Peyer's patch (tissue), 4 donors: ENCODE measurements around the gene BCAS3. TPM values are rescaled to one million over a fixed set of nuclear protein-coding genes. Genes with fewer than 3 reads are reported as not detected.

ENCODE experiments used
- DNase-seq, 3 donors: peaks; one replicate each; pipeline ENCODE4 v3.0.0-alpha.2; 2017 to 2019
- H3K27ac ChIP-seq, 4 donors: fragments of 200-600 bp; sonication (generic); one replicate each; pipeline ENCODE4 v1.5.1; 2016 to 2019
- H3K27me3 ChIP-seq, 2 donors: fragments of 200-600 bp; sonication (generic); one replicate each; pipeline ENCODE4 v1.5.1; 2019
- H3K36me3 ChIP-seq, 3 donors: fragments of 200-600 bp; sonication (generic); one replicate each; pipeline ENCODE4 v1.5.1; 2016 to 2019
- H3K4me1 ChIP-seq, 4 donors: fragments of 200-600 bp; sonication (generic); one replicate each; pipeline ENCODE4 v1.5.1; 2016 to 2019
- H3K4me3 ChIP-seq, 4 donors: fragments of 200-600 bp; sonication (generic); 1 replicate in 3 of 4; 2 replicates in 1 of 4; pipeline ENCODE4 v1.5.1; 2016 to 2019; ENCODE audit warnings: mild to moderate bottlenecking in 1 of 4
- H3K9me3 ChIP-seq, 4 donors: fragments of 200-600 bp; sonication (generic); one replicate each; pipeline ENCODE4 v1.5.1; 2016 to 2019; ENCODE audit warnings: mild to moderate bottlenecking in 1 of 4
- CTCF ChIP-seq, 6 experiments: fragments of 450-650 bp in 4 of 6; fragments of 200-600 bp in 2 of 6; sonication (generic) in 1 of 6; IDR thresholded peaks; one replicate each; pipeline ENCODE4 v1.5.1; 2017 to 2019; ENCODE audit warnings: antibody characterized with exemption in 6 of 6, mild to moderate bottlenecking in 3 of 6, moderate library complexity in 1 of 6
- POLR2A ChIP-seq, 2 donors: fragments of 450-650 bp; IDR thresholded peaks; one replicate each; pipeline ENCODE4 v1.5.1; 2017; ENCODE audit warnings: antibody characterized with exemption in 2 of 2, mild to moderate bottlenecking in 2 of 2, moderate library complexity in 2 of 2
- total RNA-seq, 4 donors: library from RNA; depleted of rRNA; stranded (reverse); fragments of >200 nt; gene quantifications; one replicate each; pipeline ENCODE4 v1.1.0, GENCODE V29; 2016

Gene BCAS3
- total RNA-seq, 4 donors from 2014 or later: 25.7 to 109 (median 57.1) TPM

GRCh38 chr17:60738287-60738686 is 60.6 kb downstream of the BCAS3 start:
- TF ChIP-seq CTCF (IDR thresholded peaks at IDR 0.05): no peak
- Histone ChIP-seq H3K4me3 (no peak overlapping the region), H3K4me1 (no peaks in the 10 kb centered on the region), H3K36me3 (no peaks in the 10 kb centered on the region), H3K27me3 (no peaks in the 10 kb centered on the region), H3K9me3 (no peaks in the 10 kb centered on the region), H3K27ac (no peak overlapping the region)
- DNase-seq: no peak

GRCh38 chr17:60740584-60740983 is 62.9 kb downstream of the BCAS3 start:
- no peak for TF ChIP-seq CTCF (IDR thresholded peaks at IDR 0.05)
- no peak for TF ChIP-seq POLR2A (IDR thresholded peaks at IDR 0.05)

GRCh38 chr17:60741031-60741430 is 63.4 kb downstream of the BCAS3 start:
- TF ChIP-seq POLR2A (IDR thresholded peaks at IDR 0.05): no peak
- TF ChIP-seq CTCF (IDR thresholded peaks at IDR 0.05): no peak
- Histone ChIP-seq H3K4me3 (no peak overlapping the region), H3K4me1 (no peaks in the 10 kb centered on the region), H3K27me3 (no peaks in the 10 kb centered on the region), H3K27ac (no peak overlapping the region), H3K9me3 (no peaks in the 10 kb centered on the region), H3K36me3 (no peaks in the 10 kb centered on the region)
- DNase-seq: no peak

More at GRCh38 chr17:60740584-60740983, 62.9 kb downstream of the BCAS3 start:
- Histone ChIP-seq H3K4me3 (no peak overlapping the region), H3K36me3 (no peaks in the 10 kb centered on the region), H3K27ac (no peak overlapping the region), H3K4me1 (no peaks in the 10 kb centered on the region), H3K27me3 (no peaks in the 10 kb centered on the region), H3K9me3 (no peaks in the 10 kb centered on the region)
- DNase-seq: no peak

- Histone ChIP-seq H3K4me1 (no peaks in the 10 kb centered on the region), H3K36me3 (no peaks in the 10 kb centered on the region), H3K9me3 (no peaks in the 10 kb centered on the region), H3K27ac (no peak overlapping the region), H3K27me3 (no peaks in the 10 kb centered on the region), H3K4me3 (no peak overlapping the region)
- TF ChIP-seq CTCF (IDR thresholded peaks at IDR 0.05): no peak
- TF ChIP-seq POLR2A (IDR thresholded peaks at IDR 0.05): no peak
- DNase-seq: no peak
Measured at GRCh38 chr17:60743282-60743681, 65.6 kb downstream of the BCAS3 start.

- no peak overlapping the region for H3K4me3 ChIP-seq
- peak overlapping the region in 1 of 4 donors; percentile 20 for H3K27ac ChIP-seq
- no peaks in the 10 kb centered on the region for H3K4me1 ChIP-seq
- DNase-seq: no peak
- no peak for TF ChIP-seq POLR2A (IDR thresholded peaks at IDR 0.05)
- no peaks in the 10 kb centered on the region for H3K9me3 ChIP-seq
- no peaks in the 10 kb centered on the region for H3K36me3 ChIP-seq
- H3K27me3 ChIP-seq: no peaks in the 10 kb centered on the region
Measured at GRCh38 chr17:60743799-60744198, 66.1 kb downstream of the BCAS3 start.

GRCh38 chr17:60744355-60744966 is 66.8 kb downstream of the BCAS3 start:
- DNase-seq: no peak
- Histone ChIP-seq H3K4me1 (no peaks in the 10 kb centered on the region), H3K27ac (peak overlapping the region in 1 of 4 donors; percentile 20), H3K9me3 (no peaks in the 10 kb centered on the region), H3K36me3 (no peaks in the 10 kb centered on the region), H3K4me3 (no peak overlapping the region), H3K27me3 (no peaks in the 10 kb centered on the region)
- TF ChIP-seq CTCF (IDR thresholded peaks at IDR 0.05) (no peak), POLR2A (IDR thresholded peaks at IDR 0.05) (no peak)
